DMS79 treated with DMSO at 0.1 percent for 48 hours (cell line): ENCODE data around the gene USP47.

Source experiments
- DNase-seq: peaks from one replicate; lab custom pipeline; 2025; lab: John Stamatoyannopoulos, UW

USP47 gene

DNA sequence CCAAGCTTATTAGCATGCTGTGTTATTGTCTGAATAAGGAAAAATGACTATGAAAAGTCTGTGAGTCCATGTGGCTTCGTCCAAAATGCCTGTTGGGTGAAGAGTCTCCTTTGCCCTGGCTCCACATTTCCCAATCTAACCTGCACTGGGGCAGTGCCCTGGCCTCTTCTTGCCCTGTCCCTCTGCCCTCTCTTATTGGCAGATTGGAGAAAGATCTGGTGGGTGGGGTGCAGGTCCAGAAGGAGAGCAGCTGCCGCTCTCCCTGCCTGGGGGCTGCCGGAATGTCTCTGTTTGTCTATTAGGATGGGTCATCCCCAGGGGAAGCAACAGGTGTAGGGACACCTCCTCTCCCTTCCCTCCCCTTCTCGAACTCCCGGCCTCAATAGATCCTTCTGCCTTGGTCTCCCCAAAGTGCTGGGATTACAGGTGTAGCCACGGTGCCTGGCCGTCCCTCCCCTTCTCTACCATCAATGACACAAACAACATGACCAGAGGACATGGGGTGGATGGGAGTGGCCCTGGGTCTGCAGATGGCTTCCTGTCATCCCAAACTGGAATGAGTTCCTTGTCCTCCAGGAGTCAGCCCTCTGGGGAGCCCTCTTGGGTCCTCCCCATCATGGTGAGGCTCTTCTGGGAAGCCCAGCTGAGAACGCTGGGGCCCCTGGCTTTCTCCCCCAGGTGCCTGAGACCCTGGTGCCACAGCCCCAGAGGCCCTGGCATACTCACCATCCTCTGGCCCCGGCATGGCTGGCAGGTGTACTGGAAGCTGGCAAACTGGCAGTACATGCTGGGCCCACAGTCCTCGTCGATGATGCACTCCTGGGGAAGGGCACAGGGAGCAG is 126.1 kb downstream of the USP47 start:
- no peak for DNase-seq

DNA sequence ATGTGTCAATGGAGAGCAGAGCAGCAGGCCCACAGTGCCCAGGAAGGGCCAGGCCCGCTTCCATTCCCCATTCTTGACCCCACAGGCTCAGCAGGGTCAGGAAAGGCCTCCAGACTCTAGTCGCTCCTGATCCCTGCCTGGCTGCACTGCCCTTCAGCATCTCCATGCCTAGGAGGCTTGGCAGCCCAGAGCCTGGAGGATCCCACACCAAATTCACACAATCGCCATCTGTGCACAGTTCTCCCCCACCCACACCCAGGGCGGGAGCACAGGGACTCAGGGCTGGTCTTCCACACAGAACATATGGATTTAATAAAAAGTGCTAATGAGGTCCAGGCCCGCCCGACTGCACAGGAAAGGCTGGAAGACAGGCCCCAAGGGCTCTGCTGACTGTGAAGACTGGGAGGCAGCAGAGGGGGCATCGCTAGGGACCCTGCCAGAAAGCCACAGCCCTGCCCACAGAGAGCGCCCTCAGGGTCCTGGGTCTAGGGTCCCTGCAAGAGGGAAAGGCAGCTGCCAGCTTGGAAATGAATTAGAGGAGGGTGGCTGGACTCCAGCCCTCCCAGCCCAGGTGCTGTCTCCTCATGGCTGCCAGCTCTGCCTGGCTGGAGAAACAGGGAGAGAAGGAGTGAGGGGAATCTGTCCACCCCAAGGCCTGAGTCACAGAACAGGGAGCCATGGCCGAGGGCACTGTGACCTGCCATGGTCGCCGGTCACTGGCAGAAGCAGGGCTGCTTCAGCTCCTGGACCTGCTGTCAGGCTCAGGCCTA is 126.9 kb downstream of the USP47 start:
- no peak for DNase-seq

DNA sequence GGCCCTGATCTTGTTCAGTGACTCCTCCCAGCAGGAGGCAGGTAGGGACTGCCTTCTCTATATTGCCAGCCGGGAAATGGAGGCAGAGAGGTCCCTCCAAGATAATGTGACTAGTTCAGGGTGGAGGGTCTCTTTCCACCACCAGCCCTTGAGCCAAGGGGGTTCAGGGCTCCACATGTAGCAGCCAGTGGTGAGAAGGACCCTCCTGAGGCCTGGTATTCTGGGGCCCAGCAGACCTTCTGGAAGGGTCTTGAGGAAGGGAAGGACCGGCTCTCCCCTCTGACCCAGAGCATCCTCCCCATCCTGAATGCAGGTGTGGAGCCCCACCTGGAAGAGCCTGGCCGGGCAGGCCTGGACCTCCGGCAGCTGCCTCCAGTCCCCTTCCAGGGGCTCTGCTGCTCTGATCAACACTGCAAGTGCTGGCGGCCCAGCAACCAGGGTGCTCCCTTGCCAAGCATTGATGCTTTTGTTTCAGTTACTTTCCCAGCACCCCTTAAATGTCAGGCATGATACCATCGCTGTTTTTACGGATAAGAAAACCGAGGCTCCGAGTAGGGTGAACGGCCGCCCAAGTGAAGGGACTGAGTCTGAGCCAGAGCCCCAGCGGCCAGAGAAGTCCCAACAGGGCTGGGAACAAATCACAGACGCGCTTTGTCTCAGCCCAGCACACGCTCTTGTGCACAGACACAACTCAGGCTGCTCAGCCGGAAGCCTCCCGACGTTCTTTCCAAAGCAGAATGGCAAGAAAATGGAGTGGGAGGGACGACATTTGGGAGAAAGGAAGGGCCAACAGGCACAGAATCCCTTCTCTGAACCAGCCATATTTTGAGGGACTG is 127.8 kb downstream of the USP47 start:
- DNase-seq = no peak

DNA sequence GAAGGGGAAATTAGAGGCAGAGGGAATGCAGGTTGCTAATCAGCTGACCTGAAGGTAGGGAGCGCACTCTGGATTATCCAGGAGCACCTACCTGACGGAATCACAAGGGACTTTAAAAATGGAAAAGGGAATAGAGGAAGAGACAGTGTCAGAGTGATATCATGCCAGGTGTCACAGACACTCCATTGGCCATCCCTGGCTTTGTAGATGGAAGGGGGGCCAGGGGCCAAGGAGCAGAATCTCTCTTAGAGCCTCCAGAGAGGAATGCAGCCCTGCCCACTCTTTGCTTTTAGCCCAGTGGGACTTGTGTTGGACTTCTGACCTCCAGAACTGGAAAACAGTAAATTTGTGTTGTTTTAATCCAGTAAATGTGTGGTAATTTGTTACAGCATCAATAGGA is 128.8 kb downstream of the USP47 start:
- no peak for DNase-seq

DNA sequence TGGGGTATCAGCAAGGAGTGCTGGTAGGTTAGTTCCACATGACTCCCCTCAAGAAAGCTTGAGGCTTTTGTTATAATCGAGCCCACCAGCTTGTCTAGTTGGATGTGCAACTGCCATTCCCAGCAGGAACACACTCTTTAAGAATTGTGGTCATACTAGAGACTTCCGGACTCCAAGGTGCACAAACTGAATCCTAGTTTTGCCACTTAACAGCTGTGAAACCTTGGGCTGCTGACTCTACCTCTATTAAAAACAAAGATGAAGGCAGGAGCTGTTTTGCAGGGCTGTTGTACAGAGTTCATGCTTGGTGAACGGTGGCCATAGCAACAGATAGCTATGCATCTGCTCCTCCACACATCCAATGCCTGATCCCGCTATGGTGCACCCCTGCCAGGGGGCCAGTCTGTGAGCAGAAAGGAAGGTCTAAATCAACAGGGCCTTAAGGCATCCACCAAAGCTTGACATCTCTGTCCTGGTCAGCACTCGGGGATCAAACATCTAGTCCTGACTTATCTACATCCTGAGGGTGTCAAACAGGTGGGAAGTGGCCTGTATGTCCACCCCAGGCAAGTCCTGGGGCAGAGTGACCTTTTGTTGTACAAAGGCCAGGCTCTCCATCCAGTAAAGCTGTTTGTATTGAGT is 130.3 kb downstream of the USP47 start:
- DNase-seq = peak; percentile 61

DNA sequence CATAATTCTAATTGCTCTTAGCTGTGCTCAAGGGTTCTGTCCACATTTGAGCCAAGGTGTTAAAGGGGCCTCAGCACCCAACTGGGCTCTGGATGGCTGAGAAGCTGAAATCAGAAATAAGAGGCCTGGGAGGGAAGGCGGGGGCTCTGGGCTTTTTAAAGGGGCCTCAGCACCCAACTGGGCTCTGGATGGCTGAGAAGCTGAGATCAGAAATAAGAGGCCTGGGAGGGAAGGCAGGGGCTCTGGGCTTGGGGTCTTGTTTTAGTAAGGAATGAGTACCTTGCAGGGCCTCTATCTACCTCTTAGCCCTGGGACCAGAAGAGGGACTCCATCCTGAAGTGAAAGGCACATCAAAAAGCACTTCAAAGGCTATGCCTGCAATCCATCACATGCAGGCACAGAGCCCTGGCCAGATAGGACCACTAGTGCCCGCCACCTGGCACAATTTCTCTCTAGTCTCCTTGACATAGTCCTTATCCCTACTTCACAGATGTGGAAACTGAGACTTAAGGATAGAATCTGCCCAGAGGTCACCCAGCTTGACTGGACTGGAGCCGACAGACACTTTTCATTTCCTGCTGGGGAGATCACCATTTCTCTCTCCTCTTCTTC is 131.1 kb downstream of the USP47 start:
- no peak for DNase-seq

DNA sequence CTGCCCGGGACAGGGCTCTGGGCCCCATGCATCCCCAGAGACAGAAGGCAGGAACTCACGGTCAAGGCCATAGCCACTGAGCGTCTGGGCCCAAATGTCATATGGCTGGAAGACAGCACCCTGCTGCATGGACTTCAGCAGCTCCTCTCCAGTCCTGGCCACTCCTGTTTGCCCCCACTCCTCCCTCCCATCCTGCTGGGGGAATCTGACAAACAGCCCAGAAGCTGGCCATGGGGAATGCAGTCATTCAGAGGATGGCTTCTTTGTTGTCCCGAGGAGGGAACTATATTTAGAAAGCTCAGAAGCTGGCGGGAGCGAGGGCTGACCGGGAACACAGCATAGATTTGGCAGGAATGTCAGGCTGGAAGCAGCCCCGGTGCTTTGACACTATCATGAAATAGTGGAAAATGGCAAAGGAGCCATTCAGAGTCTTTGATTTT is 131.6 kb downstream of the USP47 start:
- DNase-seq = no peak

DNA sequence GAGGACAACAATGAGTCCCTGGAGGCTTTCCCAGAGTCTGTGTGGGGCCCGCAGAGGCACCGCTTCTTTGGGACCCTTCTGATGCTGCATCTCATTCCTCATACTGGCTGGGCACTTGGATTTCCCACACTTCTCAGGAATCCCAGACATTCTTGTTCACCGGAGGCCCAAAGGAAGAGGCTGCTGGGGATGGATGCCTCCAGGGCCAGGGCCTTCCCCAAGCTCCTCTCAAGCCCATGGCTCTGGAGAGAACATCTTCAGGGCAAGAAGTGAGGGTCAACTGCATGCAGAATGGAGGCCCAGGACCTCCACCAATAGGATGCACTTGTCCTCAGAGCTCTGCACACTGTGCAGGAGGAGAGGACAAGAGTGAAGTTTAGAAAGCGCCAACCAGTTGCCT is 132.1 kb downstream of the USP47 start:
- DNase-seq = no peak

DNA sequence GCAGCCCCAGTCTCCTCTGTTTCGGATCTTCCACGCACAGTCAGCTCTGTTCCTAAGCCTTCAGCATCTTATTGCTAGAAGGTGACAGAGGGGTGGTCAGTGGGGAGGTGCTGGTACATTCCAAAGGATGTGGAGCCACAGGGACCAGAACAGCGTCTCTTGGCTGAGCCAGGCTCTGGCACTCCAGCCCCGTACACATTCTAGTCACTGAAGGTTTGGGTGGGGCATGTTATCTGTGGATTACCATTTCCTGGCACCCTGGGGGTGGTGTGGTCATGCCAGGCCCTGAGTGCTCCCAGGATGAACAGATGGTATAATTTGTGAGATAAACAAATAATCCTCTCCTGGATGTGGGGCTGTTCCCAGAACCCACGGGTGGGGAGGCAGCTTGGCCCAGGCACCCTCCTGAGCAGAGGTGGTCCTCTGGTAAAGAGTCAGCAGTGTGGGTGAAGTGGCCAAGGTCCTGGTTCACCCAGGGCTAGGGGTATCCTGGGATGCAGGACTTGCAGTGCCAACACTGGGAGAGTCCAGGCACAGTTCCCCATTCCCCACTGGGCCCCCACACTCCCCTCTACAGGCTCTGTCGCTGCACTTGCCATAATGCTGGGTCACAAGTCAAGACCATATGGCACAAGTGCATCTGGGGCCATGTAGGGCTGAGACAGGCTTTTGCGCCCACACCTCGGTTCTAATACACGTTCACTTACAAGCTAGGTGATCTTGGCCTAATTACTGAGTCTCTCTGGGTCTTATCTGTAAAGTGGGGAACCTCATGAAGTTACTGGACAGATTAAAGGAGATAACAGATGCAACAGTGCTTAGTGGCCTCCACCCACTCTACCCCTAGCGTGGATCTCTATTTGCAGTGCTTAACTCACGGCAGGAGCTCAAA is 133.7 kb downstream of the USP47 start:
- no peak for DNase-seq

DNA sequence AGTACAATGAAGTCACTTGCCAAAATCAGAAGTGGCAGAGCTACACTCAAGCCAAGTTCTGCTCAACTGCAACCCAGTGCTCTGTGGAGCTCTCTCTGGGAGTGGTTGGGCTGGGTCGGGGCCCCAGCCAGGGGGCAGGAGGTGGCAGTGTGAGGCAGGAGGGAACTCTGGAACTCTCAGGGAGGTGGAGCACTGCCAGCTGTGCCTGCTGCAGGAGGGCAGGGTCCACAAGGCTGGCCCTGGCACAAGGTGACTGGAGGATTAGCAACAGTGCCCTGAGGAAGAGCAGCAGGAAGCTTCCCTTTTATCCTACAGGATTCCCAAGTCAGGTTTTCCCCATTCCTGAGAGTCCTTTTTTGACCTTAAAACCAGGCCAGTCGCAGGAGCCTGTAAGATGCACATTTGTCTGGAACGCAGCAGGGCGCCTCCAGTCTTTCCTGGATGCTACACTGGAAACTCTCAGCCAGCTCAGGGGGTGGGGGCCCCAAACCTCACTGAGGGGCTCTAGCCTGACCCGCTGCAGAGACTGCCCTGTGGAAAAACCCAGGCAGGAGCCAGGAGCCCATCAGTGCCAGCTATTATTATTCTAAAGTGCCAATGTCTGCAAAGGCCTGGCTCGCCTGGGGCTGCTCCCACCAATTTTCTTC is 134.8 kb downstream of the USP47 start:
- no peak for DNase-seq

DNA sequence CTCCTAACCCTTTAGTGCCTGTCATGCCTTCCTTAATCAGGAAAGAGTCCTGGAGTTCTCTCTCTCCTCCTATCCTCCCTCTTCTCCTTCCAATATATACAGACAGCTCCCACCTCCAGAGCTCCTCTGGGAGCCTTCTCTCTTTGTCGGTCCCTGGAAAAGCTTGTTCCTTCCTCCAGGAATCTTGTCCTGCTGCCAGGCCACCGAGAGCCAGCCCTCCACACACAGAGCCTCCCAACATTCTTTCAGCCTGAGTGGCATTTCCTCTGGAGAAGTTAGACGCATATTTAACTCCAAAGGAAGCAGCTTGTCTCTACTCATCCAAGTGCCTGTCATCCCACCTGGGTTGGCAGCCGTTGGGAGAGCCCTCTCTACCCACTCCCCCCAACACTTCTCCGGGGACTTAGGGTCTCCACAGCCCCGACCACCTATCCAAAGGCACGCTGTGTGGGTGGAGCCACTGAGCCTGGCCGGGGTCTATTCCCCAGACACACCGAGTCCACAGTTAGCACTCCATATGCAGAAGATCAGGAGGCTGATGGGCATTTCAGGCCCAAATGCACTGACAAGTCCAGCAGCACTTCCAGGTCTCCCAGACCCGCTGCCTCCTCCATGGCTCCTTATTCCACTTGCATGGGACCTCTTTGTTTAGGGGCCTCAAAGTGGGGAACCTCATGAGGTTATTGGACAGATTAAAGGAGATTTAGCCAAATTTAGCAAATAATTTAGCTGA is 135.6 kb downstream of the USP47 start:
- no peak for DNase-seq

DNA sequence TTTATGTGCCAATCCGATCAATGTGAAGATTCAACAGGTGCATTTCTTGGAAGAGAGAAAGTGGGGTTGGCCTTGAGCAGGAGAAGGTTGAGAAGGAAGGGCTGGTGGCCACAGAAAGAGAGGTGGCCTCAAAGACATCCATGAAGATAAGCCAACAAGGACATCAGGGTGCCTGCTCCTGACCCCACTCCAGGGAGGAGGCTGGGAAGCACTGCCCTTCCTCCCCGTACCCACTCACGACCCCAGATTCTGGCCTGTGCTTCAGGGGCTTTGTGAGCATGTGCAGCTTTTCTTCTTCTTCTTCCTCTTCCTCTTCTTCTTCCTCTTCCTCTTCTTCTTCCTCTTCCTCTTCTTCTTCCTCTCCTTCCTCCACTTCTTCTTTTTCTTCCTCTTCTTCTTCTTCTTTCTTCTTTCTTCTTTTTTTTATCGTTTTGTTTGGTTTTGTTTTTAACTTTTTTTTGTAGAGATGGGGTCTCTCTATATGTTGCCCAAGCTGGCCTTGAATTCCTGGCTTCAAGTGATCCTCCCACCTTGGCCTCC is 136.4 kb downstream of the USP47 start:
- DNase-seq = no peak

DNA sequence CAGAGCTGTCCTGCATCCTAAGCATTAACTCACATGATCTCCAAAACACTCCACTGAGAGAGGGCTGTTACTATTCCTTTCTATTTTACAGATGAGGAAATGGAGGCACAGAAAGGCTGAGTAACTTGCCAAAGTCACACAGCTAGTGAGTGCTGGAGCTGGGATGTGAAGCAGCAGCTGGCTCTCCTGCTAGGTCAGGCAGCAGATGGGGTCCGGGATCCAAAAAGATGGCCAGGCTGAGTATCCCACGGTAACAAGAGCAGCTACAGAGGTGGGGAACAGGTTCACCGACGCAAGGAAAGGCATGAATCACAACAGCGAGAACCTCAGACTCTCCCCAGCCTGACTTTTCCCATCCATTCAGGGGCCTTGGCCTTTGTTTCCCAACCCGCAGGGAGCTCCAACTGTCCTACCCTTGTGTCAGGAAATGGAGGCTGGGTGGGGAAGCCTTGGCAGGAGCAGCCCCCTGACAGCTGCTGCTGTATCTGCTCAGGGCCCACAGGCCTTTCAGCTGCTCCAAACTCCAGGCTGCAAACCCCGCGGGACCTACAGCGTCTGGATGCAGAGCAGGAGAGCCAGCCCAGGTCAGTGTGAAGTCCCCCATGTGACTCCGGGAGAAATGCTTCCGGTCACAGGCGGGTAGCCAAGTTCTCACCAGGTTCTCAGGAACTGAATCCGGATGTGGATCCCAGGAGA is 137.2 kb downstream of the USP47 start:
- no peak for DNase-seq

DNA sequence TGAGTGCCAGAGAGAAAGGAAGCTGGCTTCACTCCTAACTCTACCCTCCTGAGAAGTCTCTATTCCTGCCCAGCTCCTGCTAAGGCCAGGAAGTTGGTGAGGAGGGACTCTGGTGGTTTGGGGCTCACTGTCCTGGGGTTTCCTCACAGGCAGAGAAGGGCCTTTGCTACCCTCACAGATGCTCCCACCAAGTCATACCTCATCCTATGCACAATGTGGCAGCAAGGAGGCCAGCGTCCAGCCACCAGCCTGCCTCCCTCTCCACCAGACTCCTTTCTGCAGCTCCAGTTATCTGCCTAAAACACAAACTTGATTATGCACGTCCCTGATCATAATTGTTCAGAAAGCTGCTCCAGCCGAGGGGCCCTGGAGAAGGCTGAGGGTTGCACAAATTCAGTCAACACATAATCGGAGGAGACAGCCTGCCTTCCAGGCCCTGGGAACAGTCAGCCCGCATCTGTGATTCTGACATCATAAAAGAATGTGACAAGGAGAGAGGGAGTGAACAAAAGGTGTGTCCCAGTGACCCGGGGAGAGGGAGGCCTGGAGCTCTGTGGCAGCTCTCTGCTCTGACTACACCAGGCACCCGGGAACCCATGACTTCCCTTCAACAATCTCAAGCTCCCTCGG is 137.8 kb downstream of the USP47 start:
- no peak for DNase-seq

DNA sequence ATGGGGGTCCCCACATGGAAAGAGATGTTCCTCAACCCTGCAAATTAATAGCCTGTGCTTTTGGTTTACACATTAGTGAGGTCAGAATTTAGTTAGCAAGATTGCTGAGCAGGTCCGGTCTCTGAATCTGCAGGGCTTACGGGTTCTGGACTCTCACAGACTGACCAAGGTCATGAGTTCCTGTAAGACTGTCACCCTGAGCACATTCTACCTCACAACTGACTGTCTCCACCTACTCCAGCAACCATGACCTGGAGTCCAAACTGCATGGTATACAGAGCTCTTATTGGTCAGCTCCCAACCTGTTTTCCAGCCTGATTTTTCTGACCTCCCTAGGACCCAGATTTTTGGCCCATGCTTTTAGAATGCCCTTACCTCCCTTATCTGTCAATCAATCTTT is 138.4 kb downstream of the USP47 start:
- no peak for DNase-seq

DNA sequence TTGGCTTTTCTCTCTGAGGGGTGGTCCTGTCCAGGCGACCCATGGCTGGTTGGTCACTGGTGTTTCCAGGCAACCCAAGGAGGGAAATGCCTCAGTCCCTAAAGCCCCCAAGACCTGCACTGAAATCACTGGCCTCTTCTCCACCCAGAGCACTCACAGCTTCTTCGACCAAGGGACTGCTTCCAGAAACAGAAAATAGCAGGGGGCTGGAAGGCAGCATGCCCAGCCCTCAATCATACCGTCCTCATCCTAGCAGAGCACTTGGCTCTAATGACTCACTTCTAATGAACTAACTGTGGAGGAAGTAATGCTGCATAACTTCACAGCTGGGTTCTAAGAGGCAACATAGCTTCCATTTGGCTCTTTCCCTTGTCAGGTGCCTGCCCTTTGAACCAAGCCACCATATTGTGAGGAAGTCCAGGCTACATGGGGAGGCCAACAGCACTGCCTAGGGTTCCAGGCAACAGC is 139.1 kb downstream of the USP47 start:
- DNase-seq = no peak

DNA sequence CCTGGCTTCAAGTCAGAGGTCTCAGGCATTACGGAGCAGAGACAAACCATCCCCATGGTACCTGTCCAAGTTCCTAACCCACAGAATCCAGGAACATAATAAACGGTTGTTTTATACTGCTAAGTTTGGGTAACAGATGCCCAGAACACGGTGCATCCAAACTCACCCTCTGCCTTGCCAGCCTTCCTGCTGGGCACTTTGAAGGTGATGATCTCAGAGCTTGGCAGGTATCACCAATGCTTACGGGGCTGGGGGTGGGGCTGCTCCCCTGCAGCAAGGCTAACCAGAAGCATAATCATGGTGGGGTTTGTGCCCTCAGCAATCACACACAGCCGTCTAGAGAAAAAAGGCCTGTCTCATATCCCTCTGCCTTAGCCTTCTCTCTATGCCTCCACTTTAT is 139.6 kb downstream of the USP47 start:
- no peak for DNase-seq

DNA sequence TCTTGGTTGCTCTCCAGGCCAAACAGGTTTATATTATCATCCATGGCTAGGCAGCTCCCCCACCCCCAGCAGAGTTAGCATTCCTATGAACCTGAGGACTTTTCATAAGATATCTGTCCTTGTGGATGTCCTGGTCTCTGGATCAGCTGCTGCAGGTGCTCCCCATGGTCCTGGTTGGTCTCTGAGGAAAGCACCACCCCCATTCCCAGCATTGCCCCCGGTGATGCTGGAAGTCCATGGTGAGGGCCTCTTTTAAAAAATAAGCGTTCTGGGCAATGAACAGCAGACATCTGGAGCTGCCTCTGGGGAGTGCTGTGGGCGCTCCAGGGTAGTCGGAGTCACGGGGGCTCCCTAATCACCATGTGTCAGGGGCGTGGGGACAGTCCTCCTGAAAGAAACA is 140.1 kb downstream of the USP47 start:
- DNase-seq = no peak
